ENCODE data around the gene SYNE2.

The SYNE2 gene

DNA sequence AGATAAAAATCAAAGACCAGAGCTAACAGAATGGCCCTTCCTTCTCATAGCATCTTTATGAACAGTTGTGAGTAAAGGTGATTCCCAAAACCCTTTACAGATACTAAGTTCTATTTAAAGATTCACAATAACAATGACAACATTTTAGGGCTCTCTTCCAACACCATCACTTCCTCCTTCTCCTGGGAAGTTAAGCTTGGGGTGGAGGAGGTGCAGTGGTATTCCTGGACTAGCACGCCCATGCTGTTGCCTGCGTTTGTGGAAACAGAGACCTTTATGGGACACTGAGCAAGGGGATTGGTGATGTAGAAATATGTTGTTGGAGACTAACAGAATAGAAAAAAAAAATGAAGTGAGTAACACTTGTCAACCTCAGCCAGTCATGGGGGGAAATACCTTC is 22.5 kb downstream of the SYNE2 start:
- no peak for DNase-seq (ENCODE audit: low read depth)

DNA sequence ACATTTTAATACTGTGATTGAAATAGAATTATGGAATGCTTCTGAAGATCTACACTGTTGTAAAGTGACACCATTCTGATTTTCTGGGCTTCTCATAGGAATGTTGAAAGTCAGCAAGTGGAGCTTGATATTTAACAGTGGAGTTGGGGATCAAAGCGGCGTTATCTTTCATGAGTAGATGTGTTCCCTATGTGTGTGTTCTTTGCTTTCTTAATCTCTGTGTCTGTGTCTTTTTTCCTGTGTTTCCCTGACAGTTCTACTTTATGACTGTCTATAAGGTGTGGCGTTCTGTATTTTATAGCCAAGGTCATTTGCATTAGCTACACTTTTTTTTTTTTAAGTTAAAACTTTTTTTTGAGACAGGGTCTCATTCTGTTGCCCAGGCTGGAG is 24.7 kb downstream of the SYNE2 start:
- DNase-seq (ENCODE audit: low read depth) = no peak

DNA sequence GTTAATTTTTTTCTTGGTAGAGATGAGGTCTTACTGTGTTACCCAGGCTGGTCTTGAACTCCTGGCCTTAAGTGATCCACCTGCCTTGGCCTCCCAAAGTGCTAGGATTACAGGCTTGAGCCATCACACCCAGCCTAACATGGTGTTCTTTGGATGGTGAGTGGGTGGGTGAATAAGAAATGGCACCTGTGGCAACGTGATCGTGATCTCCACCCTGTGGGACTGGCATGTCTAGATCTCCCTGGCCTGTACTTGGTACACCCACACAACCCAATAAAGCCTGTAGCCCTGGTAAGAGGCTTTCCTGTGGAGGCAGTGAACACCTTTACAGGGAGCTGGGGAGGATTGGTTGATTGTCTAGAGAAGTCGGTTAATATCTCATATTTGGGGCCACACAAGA is 25.2 kb downstream of the SYNE2 start:
- DNase-seq (ENCODE audit: low read depth) = no peak

DNA sequence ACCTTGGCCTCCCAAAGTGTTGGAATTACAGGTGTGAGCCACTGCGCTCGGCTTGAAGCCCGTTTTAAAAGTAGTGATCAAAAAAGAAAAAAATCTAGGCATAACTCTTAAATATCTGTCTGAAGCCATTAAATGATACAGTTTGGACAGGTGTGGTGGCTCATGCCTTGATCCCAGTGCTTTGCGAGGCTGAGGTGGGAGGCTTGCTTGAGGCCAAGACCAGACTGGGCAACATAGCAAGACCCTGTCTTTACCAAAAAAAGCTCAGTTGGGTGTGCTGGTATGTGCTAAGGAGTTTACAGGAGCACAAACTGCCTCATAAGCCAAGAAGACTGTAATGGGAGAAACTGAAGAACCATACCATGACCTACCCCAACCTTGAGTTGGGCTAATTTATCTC is 26.0 kb downstream of the SYNE2 start:
- DNase-seq (ENCODE audit: low read depth) = no peak

DNA sequence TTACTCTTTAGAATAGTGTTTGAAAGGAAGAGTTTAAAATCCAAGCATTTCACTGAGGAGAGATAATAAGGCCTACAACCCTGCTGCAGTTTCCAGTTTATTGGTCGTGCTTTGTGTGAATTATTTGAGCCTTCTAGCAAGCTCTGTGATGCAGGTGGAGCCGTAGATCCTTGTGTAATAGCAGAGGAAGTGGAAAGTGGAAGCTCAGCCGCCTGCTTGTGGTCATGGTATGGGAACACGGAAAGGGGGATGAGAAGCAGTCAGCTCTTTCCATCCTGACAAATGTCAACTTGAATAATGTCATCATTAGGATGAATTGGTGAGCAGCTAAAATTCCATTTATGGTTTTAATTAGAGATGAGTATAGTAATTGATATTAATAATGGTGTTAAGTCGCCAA is 29.1 kb downstream of the SYNE2 start:
- DNase-seq (ENCODE audit: low read depth) = no peak

DNA sequence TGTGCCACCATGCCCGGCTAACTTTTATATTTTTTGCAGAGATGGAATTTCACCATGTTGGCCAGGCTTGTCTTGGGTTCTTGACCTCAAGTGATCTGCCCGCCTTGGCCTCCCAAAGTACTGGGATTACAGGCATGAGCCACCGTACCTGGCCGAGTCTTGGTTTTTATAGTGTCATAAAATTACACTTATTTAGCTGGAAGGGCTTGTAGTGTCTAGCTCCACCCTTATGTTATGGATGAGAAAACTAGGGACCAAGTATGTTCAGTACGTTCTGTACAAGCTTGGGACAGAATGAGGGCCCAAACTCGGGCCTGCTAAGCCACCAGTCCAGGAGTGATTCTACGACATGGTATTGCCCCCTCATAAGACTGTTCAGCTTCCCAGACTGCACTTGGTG is 35.1 kb downstream of the SYNE2 start:
- DNase-seq (ENCODE audit: low read depth) = no peak

DNA sequence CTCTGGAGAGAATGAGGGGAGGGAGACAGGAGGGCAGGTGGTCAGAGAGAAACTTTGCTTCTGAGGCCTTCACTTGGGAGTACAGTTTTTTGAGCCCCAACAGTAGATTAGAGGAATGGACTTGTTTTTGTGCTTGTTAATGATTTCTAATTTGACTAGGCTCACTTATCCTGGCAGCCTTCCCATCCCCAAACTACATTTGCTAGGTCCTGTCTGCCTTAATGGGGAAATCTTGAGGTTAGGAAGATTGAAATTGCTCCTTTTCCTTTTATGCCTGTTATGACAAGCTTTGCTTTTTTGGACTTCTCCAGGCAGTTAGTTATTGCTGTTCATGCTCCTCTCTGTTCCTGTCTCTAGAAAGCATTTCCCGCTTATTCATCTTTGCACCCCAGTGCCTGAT is 37.7 kb downstream of the SYNE2 start:
- DNase-seq (ENCODE audit: low read depth) = no peak

DNA sequence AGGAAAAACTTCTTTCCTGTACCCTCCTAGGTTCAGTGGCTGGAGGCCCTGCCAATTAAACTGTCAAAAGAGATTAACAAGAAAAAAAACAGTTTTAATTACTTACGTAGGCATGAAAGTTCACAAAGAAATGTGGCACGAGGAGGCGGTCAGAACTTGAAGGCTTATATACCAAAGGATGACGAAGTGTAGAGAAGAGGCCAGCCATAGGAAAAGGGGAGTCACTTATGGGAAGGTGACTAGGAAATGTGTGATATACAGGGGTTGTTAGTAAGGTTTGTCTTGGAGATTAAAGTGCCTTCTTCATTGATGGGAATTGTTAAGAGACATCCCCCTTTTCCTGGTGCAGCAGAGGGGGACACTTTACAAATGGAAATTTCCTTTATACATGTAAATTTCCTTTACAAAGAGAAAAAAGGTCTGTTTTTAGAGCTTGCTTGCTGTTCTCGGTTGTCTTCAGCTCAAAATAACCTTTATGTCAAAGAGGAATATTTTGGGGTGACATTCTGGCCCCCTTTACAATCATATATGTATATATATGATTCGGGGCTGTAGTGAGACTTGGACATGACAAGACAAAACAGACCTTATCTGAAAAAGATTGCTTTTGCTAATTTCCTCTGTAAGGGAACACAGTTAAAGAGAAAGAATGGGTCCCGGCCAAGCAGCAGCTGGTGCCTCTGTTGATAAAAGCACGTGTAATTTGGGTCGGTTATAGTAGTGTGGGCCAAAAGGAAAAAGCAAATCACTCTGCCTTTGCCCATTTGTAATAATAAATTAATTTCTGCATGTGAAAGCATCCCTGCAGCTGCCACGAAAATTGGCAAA is 38.6 kb downstream of the SYNE2 start:
- DNase-seq (ENCODE audit: low read depth) = no peak

DNA sequence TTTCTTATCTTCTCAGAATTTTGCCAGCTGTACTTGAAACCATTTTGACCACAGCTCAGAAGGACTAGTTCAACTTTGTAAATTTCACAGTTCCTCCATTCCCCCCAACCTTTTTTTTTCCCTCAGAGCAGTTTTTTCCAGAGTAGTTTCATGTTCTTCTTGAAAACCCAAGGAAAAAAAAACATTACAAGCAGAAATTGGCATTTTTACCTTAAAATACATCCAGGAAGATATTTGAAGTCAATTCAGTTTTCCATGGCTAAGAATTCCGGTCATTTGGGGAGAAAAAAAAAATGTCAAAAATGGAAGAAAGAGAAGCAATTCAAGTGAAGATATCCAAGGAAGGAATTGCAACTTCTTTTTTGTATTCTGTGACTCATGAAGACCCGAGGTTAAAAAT is 39.5 kb downstream of the SYNE2 start:
- no peak for DNase-seq (ENCODE audit: low read depth)

DNA sequence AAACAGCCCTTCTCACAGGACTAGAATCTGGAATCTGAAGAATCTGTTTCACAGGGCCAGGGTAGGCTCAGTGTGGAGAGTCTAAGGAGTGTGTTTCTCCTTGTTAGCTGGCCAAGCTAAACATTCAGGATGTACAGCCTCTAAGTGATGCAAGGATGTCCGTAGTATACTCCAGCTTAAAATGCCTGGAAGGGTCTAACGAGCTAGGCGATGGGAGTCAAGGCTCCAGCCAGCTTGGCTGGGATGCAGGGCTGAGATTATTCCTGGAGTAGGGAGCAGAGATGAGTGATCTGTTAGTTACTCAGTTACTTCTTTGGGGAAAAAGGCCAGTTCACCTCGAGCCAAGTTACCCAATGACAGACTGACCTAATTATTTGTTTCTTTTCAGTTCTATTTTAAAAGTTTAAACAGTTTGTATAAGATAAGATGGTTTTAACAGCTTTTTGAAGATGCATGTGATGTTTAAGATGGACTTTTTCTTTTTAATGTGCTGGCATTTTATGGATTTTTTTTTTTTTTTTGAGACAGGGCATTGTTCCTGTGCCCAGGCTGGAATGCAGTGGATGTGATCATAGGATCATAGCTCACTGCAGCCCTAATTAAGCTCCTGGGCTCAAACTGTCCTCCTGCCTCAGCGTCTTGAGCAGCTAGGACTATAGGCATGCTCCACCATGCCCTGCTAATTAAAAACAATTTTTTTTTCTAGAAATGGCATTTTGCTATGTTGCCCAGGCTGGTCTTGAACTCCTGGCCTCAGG is 41.1 kb downstream of the SYNE2 start:
- peak; percentile 81 for DNase-seq (ENCODE audit: low read depth)

DNA sequence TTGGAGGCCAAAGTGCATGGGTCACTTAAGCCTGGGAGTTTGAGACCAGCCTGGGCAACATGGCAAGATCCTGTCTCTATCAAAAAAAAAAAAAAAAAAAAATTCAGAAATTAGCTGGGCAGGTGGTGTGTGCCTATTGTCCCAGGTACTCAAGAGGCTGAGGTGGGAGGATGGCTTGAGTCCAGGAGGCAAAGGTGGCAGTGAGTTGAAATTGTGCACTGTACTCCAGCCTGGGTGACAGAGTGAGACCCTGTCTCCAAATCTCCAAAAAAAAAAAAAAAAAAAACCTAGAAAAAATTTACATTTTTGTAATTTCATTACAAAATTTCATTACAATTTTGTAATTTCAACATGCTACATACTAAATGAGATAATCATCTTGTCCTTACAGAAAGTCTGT is 42.7 kb downstream of the SYNE2 start:
- DNase-seq (ENCODE audit: low read depth) = no peak

DNA sequence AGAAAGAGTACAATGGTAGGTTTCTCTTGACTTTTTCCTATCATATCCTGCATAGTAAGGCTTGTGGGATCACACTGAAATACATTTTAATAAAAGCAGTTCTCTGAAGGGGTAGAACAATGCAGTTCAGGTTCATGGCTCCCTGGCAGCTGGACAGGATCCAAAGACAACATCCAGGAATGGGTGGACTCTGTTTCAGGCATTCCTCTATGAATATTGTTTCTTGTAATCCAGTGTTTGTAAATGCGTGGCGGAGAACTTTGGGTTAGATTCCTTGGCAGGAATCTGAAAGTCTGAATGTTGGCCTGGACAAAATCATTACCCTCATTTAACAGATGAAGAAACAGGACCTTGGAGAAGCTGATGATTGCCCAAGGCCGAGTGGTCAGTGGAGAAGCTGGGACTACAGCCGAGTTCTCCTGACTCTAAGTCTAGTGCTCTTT is 43.5 kb downstream of the SYNE2 start:
- DNase-seq (ENCODE audit: low read depth) = peak; percentile 78

DNA sequence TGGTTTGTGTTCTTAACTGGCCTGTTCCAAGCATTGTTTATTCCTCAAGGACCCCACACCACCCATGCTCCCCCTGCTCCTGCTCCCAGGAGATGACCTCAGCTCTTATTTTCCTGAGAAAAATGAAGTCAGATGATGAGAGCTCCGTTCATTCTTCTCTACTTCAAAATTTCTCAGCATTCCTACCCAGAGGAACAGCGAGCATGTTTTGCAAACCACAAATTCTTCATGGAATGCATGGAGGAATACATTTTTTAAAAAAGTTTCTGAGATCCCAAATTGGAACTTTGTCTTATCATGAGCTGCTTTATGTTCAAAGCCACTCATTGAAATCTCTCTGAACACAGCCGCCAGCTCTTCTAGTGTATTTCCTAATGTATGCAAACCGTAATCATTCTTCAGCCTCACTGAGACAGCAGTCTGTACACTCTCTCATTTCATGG is 44.9 kb downstream of the SYNE2 start:
- peak; percentile 44 for DNase-seq (ENCODE audit: low read depth)

DNA sequence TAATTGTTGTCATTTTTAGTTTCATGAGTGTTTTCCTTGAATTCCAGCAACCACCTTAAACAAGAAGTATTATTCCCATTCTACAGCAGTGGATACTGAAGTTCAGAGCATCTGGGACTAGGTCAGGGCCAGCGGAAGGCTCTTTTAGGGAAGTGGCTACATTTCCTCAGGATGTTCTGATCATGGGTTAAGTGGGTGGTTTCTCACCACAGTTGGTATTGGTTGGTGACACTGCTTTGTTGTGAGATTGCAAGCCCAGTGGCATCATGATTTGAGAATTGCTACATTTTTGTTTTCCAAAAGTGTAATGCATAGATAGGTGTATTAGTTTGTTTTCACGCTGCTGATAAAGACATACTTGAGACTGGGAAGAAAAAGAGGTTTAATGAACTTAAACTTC is 47.1 kb downstream of the SYNE2 start:
- DNase-seq (ENCODE audit: low read depth) = no peak

DNA sequence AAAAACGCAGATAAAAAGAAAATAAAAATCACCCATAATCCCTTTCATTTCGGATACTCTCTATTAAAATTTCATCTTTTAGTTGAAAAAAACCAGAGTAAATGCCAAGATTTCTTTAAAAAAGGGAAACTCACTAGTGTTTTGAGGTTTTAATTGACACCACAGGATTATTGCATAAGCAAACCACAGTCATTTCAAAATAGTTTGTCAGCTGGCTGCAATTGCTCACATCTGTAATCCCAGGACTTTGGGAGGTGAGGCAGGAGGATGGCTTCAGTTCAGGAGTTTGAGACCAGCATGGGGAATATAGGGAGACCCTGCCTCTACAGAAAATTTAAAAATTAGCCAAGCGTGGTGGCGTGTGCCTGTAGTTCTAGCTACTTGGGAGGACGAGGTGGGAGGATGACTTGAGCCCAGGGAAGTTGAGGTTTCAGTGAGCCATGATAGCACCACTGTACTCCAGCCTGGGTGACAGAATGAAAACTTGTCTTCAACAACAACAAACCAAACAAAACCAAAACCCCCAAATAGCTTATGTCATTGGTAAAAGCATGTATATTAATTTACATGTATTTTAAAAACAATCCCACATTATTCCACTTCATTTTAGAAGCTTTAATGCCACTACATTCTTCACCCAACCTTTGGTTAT is 48.8 kb downstream of the SYNE2 start:
- peak; percentile 61 for DNase-seq (ENCODE audit: low read depth)

DNA sequence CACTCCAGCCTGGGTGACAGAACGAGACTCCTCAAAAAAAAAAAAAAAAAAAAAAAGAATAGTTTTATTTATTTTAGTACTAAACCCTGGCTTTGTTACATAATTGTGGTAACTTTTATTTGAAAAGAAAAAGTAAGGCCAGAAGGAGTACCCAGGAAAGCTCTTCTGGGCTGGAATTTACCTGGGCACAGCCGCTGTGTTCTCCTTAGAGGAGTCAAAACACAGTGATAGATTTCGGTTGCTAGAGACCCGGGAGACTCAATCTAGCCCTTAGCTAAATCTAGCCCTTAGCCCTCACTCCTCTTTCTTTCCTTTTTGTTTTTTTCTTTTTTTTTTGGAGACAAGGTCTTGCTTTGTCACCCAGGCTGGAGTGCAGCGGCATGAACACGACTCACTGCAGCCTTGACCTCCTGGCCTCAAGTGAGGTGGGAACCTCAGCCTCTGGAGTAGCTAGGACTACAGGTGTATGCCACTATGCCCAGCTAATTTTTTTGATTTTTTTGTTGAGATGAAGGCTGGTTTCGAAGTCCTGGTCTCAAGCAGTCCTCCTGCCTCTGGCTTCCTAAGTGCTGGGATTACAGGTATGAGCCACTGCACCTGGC is 49.7 kb downstream of the SYNE2 start:
- no peak for DNase-seq (ENCODE audit: low read depth)

DNA sequence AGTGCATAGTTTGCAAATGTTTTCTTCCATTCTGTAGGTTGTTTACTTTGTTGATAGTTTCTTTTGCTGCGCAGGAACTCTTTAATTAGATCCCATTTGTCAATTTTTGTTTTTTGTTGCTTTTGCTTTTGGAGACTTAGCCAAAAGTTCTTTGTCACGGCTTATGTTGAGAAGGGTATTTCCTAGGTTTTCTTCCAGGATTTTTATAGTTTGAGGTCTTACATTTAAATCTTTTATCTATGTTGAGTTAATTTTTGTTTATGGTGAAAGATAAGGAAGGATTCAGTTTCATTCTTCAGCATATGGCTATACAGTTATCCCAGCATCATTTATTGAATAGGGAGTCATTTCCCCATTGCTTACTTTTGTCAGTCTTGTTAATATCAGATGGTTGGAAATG is 51.9 kb downstream of the SYNE2 start:
- DNase-seq (ENCODE audit: low read depth) = no peak

DNA sequence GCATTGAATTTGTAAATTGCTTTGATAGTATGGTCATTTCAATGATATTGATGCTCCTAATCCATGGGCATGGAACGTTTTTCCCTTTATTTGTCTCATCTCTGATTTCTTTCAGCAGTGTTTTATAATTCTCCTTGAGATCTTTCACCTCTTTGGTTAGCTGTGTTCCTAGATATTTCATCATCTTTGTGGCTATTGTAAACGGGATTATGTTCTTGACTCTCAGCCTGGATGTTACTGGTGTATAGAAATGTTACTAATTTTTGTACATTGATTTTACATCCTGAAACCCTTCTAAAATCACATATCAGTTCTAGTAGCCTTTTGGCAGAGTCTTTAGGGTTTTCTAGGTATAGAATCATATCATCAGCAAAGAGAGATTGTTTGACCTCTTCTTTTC is 52.6 kb downstream of the SYNE2 start:
- DNase-seq (ENCODE audit: low read depth) = no peak

DNA sequence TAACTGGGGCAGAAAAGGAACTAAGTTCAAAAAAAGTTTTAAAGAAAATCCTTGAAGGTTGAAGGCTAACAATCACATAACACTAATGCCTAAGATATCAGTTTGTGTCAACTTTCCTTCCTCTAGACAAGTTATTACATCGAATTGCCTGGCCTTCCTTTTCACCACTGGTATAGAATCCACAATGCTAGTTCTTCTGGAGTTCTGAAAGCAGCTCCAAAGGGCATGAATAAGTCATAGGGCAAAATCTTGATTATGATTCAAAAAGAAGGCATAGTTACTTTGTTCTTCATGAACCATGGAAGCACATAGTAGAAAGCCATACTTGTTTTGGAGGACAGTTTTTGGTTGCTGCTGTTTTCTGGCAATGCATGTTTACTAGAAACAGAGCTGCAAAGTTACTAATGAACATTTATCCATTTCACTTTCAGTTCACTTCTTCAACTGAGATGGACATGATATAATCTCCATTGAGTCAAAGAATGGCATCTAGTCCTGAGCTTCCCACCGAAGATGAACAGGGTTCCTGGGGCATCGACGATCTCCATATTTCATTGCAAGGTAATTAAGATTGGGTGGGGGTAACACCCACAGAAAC is 56.0 kb downstream of the SYNE2 start:
- no peak for DNase-seq (ENCODE audit: low read depth)

DNA sequence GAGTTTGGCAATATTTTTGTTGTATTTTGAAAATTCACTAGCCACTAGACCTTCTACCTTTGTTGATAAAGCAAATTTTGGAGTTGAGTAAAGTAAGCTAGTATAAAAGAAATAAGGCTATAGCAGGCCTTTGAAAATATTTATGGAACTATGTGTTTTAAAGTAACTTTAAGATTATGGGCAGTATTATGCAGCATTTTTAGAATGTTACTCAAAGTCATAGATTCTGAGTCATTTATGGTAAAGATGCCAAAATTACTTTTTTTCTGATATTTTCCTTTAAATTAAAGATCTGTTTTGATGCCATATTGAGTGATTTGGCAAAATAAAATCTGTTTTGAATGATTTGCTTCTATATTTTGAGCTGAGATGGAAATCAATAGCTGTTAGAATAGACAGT is 57.2 kb downstream of the SYNE2 start:
- no peak for DNase-seq (ENCODE audit: low read depth)

DNA sequence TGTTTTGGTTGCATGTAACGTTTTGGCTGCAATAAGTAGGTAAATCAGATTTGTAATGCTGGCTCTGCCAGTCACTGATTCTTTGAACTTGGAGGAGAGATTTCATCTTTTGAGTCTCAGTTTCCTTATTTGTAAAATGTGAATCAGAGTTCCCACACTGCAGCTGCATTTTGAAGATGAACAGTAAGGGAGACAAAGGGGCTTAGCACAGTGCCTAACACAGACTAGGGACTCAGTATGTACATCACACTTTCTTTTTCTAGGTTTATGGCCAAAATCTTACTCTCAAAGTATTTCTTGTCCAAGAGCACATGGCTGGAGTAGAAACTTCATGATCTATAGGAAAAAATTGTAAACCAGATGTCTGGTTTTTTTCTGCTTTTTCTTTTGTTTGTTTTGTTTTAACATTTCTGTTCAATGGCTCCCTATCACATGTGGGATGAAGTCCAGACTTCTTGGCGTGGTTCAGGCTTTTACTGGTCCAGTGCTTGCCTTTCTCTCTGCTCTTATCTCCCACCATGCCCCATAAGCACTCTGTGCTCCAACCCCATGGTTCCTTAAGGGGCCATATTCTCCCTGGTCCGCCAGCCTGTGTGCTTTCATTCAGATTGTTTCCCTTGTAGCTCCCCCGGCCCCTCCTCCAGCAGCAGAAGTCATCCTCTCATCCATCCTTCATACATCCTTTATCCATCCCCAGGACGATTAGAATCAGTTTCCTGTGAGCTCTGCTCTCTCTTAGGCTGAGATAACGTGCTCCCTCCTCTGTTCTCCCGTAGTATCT is 58.0 kb downstream of the SYNE2 start:
- no peak for DNase-seq (ENCODE audit: low read depth)
